GM12891 (cell line): ENCODE results near the gene TMEM91.

ENCODE experiments used
- DNase-seq: peaks from one replicate; pipeline ENCODE4 v3.0.0; 2011; ENCODE audit warnings: low spot score; ENCODE audit not compliant: insufficient read length
- FAIRE-seq: peaks from 2 replicates; lab custom pipeline; 2011; peaks lifted over from hg19 to GRCh38; lab: Jason Lieb, UNC
- PAX5 ChIP-seq: IDR thresholded peaks from 2 replicates; pipeline ENCODE4 v1.6.1; 2011; ENCODE audit warnings: low read length, moderate library complexity, mild to moderate bottlenecking; ENCODE audit not compliant: insufficient read depth, severe bottlenecking
- POLR2A ChIP-seq: IDR thresholded peaks from 2 replicates; pipeline ENCODE4 v1.6.1; 2011; ENCODE audit warnings: low read depth, low read length, control low read depth
- POLR2AphosphoS5 ChIP-seq: IDR thresholded peaks from 2 replicates; pipeline ENCODE4 v1.6.1; 2011; ENCODE audit warnings: low read depth, low read length, control low read depth
- POU2F2 ChIP-seq: IDR thresholded peaks from 2 replicates; pipeline ENCODE4 v1.6.1; 2011; ENCODE audit warnings: low read depth, mild to moderate bottlenecking, control low read depth, low read length, moderate library complexity
- SPI1 ChIP-seq: IDR thresholded peaks from 2 replicates; pipeline ENCODE4 v1.6.1; 2011; ENCODE audit warnings: low read depth, low read length, control low read depth
- TAF1 ChIP-seq: IDR thresholded peaks from 2 replicates; pipeline ENCODE4 v1.6.1; 2011; ENCODE audit warnings: low read depth, low read length, control low read depth

TMEM91 gene

DNA sequence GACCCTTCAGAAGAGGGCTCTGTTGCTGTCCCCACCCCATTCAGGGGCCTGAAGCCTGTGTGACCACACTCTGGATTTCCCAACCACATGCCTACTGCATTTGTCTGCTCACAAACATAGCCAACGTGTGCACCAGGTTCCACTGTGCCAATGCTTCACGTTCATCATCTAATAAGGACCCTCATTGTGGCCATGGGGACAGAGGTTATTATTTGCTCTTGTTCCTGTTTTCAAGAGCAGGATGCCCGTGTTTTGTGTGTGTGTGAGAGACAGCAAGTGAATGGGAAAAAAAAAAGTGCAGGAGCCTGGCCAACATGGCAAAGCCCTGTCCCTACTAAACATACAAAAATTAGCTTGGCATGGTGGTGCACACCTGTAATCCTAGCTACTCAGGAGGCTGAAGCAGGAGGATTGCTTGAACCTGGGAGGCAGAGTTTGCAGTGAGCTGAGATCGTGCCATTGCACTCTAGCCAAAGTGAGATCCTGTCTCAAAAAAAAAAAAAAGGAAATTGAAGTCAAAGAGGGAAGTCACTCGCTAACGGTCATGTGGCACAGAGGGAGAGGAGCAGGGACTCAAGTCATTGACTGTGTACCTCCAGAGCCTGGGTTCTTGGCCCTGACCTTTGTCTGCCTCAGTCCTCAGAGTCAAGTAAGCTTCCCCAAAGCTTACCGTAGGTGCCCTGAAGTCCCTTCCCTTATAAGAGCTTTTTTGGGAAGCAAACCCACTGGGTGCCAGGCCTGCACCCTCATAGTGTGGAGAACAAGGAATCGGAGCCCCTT lies 44.0 kb downstream of the TMEM91 start:
- no peak for FAIRE-seq
- DNase-seq, result no peak
- TF ChIP-seq TAF1 (no peak), POLR2A (no peak), SPI1 (no peak)

DNA sequence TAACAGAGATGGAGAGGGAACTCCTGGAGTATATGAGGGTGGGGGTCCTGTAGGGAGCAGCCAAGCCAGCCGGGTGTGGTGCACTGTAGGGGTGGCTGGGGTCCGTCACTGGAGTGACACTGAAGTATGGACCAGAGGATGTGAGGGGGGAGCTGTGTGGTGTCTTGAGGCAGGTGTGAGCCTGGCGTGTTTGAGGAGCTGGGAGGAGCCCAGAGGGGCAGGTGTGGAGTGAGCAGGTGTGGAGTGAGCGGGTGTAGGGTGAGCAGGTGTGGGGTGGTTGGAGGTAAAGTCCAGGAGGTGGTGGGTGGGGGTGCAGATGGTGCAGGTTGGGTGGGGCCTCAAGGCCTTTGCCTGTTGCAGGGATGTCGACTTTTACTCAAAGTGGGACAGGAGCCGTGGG lies 45.0 kb downstream of the TMEM91 start:
- FAIRE-seq (no peak), DNase-seq (no peak)
- TF ChIP-seq POLR2AphosphoS5 (no peak), TAF1 (no peak), PAX5 (no peak), POU2F2 (no peak), POLR2A (no peak), SPI1 (no peak)

DNA sequence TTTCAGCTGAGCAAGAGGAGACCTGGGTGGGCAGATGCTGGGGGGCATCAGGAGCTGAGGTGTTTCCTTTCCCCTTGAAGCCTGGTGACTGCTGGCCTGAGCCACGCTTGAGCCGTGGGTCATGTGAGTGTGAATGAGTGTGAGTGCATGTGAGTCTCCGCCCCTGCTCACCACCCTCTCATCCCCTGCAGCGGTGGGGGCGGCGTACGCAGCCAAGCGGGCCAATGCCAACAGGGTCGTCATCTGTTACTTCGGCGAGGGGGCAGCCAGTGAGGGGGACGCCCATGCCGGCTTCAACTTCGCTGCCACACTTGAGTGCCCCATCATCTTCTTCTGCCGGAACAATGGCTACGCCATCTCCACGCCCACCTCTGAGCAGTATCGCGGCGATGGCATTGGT lies 45.6 kb downstream of the TMEM91 start:
- FAIRE-seq (no peak), DNase-seq (no peak)
- TF ChIP-seq POU2F2 (no peak), TAF1 (no peak), PAX5 (no peak), SPI1 (no peak), POLR2AphosphoS5 (no peak), POLR2A (no peak)

DNA sequence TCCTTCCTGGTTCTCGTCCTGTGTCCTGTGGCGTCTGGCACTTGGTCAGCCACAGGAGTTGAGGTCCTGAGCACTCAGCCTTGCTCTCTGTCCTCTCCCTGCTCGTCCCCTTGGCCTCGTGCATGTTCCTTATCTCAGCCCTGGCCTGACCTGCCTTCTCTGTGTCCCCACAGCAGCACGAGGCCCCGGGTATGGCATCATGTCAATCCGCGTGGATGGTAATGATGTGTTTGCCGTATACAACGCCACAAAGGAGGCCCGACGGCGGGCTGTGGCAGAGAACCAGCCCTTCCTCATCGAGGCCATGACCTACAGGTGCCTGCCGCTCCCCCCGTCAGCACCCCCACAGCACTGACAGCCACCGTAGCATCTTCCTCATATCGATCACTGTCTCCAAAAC lies 46.1 kb downstream of the TMEM91 start:
- FAIRE-seq, result no peak
- TF ChIP-seq TAF1 (no peak), SPI1 (no peak), POLR2A (no peak)
- DNase-seq, result no peak

DNA sequence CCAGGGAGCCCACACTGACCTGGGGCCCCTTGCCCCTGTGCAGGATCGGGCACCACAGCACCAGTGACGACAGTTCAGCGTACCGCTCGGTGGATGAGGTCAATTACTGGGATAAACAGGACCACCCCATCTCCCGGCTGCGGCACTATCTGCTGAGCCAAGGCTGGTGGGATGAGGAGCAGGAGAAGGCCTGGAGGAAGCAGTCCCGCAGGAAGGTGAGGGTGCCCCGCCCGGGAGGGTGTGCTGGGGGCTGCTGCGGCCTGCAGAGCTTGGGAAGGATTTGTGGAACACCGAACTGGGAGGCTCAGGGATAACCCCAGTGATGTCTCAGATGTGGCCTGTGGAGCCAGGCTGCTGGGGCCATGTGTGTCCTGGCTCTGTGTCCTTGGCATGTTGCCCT lies 46.6 kb downstream of the TMEM91 start:
- no peak for FAIRE-seq
- no peak for DNase-seq
- TF ChIP-seq PAX5 (no peak), POU2F2 (no peak), TAF1 (no peak), POLR2AphosphoS5 (no peak), SPI1 (no peak), POLR2A (no peak)

DNA sequence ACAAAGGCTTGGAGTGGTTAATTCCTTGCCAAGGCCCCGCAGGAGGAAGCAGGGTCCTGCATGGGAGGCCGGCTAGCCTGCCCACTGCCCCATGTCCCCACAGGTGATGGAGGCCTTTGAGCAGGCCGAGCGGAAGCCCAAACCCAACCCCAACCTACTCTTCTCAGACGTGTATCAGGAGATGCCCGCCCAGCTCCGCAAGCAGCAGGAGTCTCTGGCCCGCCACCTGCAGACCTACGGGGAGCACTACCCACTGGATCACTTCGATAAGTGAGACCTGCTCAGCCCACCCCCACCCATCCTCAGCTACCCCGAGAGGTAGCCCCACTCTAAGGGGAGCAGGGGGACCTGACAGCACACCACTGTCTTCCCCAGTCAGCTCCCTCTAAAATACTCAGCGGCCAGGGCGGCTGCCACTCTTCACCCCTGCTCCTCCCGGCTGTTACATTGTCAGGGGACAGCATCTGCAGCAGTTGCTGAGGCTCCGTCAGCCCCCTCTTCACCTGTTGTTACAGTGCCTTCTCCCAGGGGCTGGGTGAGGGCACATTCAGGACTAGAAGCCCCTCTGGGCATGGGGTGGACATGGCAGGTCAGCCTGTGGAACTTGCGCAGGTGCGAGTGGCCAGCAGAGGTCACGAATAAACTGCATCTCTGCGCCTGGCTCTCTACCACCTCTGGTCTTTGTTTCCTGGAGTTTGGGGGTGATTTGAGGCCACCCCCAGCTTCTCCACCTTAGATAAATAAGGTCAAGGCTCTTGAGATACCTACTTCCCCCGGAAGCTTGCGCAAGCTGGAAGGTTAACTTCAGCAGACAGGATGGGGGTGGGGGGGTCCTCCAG lies 48.2 kb downstream of the TMEM91 start:
- no peak for FAIRE-seq
- TF ChIP-seq POLR2AphosphoS5 (no peak), POLR2A (no peak), SPI1 (no peak)
- DNase-seq, result no peak

DNA sequence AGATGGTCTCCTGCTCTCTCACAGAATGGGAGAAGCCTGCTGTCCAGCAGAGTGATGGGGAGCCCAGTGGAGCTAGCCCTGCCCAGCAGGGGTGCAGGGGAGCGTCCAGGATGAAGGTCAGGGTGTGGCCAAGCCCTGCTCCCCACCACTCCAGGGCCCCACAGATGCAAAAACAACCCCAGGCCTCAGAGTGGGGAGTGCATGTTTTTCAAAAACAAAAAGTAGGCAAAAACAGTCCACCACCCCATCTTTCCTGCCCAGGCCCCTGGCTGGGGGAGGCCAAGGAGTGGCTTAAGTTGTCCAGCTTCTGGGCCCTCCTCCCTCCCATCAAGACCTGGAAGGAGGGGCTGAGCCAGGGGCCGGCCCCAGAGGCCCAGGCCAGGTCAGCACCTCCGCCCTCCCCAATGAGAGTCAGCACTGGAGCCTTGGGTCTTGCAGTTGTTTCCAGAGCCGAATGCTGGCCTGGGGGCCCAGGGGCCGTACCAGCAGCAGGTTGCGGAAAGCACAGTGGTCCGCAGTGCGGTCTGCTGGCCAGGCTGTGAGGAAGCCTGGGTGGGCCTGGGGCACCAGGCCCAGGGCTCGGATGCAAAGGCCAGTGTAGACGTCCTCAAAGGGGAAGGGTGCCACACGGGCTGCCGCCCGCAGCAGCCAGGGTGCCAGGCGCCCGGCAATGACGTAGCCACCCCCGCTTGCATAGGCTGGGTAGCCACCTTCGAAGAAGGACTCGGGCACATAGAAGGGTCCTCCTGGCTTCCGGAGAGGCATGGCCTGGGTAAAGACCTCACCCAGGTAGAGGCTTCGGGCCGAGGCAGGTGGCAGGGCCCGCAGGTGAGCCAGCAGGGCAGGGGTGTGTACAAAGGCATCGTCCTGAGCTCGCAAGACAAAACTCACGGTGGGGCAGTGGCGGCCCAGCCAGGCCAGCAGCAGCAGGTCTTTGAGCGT lies 49.1 kb downstream of the TMEM91 start:
- FAIRE-seq (no peak), DNase-seq (no peak)

DNA sequence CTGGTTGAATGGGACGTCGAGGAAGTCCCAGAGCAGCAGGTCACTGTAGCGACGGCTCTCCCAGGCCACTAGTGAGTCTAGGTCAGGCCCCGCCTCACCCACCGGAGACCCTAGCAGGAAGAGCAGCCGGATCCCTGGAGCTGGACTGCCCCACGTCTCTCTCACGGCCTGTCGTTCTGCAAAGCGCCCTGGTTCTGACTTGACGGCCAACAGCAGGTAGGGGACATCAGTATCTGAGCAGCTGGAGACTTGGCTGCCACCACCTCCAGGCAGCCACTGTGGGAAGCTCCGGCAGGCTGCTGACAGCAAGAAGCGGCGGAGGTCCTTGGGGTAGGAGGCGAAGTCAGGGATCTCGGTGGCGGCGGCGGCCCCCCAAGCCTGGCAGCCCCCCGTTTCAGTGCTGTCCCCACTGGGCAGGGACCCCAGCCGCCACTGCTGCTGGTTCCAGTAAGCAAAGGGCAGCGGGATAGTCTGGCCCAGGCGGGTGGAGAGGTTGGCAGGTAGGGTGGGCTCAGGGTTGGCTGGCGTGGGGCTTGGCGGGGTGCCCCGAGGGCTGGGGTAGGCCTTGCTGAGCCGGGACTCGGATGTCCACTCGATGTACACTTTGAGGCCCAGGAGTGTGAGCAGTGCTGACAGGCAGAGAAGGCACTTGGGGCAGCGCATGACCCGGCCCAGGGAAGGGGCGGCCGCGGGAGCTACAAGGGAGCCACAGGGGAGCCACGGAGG lies 49.9 kb downstream of the TMEM91 start:
- no peak for DNase-seq
- no peak for TF ChIP-seq TAF1
- no peak for TF ChIP-seq SPI1
- TF ChIP-seq POLR2A, result no peak
- TF ChIP-seq PAX5, result no peak
- TF ChIP-seq POLR2AphosphoS5, result no peak
- TF ChIP-seq POU2F2, result no peak
- FAIRE-seq, result no peak

More for the DNA sequence above, 49.1 kb downstream of the TMEM91 start:
- TF ChIP-seq PAX5 (no peak), POLR2A (no peak), POU2F2 (no peak), TAF1 (no peak), POLR2AphosphoS5 (no peak), SPI1 (no peak)
